ENCODE data around the gene CCDC102B. TPM values are rescaled to one million over a fixed set of nuclear protein-coding genes. Genes with fewer than 3 reads are reported as not detected.

CCDC102B gene
- total RNA-seq, 2 experiments from 2014 or later, result 1.4 to 1.6 TPM

DNA sequence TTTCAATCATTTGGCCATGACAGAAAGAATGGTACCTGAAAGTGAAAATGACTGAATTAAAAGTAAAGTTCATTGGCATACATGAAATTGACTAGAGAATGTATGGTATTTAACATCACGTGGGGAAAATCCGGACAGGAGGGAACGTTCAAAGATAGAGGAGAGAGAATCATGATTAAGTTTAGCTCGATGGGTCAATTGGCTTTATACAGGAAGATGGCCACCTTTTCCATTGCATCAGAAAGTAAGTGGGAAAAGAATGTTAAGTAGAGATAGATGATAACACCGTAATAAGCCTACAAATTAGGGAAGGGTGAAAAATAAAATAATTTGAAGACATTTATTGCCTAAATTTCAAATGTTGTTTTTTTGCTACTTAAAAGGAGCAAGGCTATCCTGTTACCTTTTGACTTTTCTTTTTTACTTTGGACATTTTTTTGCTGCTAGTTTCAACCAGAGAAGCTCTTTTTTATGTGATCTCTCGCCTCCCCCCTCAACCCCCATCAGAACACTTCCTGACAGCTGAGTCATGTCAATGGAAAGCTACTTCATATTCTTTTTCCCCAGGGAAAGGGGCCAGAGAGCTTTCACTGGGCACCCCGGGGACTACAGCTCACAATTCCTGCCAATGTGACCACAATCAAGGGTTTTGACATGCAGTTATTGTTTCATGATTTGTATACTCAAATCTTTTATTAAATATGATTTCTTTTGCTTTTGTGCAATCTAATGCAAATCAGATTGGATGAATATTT lies 767 bp upstream of the CCDC102B start:
- H3K27ac Mint-ChIP-seq, result no peak overlapping the region
- no peaks in the 10 kb centered on the region for H3K27me3 Mint-ChIP-seq
- no peaks in the 10 kb centered on the region for H3K9me3 Mint-ChIP-seq
- H3K4me1 Mint-ChIP-seq, result no peaks in the 10 kb centered on the region
- DNase-seq, result no peak
- H3K36me3 Mint-ChIP-seq, result no peaks in the 10 kb centered on the region
- no peak overlapping the region for H3K4me3 Mint-ChIP-seq

DNA sequence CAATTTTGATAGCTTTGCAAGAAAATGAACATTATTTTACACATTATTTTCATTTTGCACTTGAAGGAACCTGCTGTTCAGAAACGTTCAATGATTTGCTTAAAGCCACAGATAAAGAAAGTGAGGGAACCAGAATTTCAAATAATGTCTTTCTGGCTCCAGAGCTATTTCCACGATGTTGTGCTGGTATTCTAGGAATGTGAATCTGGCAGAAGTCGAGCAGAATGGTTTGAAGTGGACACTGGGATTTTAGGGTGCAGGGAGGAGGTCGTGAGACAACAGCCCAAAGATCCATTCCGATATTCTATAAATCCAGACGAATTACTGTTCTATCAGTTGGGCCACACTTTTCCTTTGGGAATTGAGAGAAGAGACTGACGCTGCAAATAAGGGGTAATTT lies 2.2 kb downstream of the CCDC102B start:
- Mint-ChIP-seq H3K4me3 (no peak overlapping the region), H3K4me1 (no peaks in the 10 kb centered on the region), H3K9me3 (no peaks in the 10 kb centered on the region), H3K27ac (no peak overlapping the region), H3K36me3 (no peaks in the 10 kb centered on the region), H3K27me3 (no peaks in the 10 kb centered on the region)
- DNase-seq, result no peak

DNA sequence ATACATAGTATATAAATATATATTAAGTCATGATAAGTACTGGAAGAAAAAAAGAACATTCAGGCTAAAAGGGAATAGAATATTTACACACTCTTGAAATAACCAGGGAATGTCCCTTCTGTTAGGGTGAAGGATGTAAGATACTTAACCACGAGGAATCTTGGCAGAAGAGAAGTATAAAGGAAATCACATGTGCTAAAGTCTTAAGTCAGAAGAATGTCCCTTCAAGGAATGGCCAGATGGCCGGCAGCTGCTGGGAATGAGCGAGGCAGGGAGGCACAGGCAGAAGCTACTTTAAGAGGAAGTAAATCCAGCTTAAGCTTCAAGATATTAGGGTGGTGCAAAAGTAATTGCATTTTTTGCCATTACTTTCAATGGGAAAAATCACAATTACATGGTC lies 5.5 kb downstream of the CCDC102B start:
- DNase-seq, result no peak
- H3K9me3 Mint-ChIP-seq, result no peaks in the 10 kb centered on the region
- no peaks in the 10 kb centered on the region for H3K27me3 Mint-ChIP-seq
- H3K4me1 Mint-ChIP-seq, result no peaks in the 10 kb centered on the region
- H3K27ac Mint-ChIP-seq, result no peak overlapping the region
- H3K4me3 Mint-ChIP-seq, result no peak overlapping the region
- no peaks in the 10 kb centered on the region for H3K36me3 Mint-ChIP-seq

DNA sequence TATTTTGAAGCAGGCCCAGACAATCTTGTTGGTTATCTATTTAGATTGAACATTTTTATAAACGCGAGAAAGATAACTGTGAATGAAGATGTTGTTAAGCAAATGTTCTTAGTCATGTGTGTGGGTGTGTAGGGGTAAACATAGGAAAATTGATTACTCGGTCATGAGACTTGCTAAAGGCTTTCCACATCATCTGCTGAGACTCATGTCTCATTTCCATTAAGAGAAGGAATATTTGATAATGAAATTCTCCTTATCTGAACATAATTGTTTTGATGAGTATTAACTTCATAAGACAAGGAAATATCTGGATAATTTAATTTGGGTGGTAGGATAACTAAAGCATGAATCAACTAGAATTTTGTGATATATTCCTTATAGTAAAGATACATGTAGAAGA lies 19.7 kb downstream of the CCDC102B start:
- no peaks in the 10 kb centered on the region for H3K4me1 Mint-ChIP-seq
- H3K4me3 Mint-ChIP-seq, result no peak overlapping the region
- H3K27ac Mint-ChIP-seq, result no peak overlapping the region
- H3K9me3 Mint-ChIP-seq, result no peaks in the 10 kb centered on the region
- no peaks in the 10 kb centered on the region for H3K27me3 Mint-ChIP-seq
- no peak for DNase-seq
- H3K36me3 Mint-ChIP-seq, result no peaks in the 10 kb centered on the region

DNA sequence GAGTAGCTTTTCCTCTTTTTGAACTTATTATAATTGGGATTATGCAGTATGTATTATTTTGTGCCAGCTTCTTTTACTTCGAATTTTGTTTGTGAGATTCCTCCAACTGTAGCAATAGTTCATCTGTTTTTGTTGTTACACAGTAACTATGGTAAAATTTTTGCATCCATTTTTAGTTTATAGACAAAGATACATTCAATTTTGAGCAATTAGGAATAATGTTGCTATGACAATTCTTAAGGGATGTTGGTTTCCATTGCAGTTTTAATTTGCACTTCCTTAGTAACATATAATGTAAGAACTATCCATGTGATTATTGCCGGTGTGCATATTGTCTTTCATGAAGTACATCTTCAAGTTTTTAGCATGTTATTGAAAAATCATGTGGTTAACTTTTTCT lies 20.7 kb downstream of the CCDC102B start:
- no peaks in the 10 kb centered on the region for H3K9me3 Mint-ChIP-seq
- H3K4me1 Mint-ChIP-seq, result no peaks in the 10 kb centered on the region
- H3K36me3 Mint-ChIP-seq, result no peaks in the 10 kb centered on the region
- H3K27me3 Mint-ChIP-seq, result no peaks in the 10 kb centered on the region
- H3K4me3 Mint-ChIP-seq, result no peak overlapping the region
- DNase-seq, result no peak
- no peak overlapping the region for H3K27ac Mint-ChIP-seq

DNA sequence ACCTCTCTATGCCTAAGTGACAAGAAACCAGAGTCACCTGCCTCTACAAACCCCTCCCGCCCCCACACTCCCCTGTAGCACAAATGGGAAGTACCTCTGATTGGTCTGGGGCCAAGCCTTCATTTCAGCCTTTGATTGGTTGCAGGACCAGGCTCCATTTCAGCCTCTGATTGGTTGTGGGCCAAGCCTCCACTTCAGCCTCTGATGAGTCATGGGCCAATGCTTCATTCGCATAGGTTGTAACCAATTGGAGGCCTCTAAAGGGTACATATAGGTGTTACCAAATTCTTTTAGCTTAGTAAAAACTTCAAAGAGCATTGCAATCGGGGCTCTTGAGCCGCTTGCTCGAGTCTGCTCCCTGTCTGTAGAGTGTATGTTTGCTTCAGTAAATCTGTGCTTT lies 25.0 kb downstream of the CCDC102B start:
- DNase-seq, result peak; percentile 2
- no peaks in the 10 kb centered on the region for H3K9me3 Mint-ChIP-seq
- H3K27me3 Mint-ChIP-seq, result no peaks in the 10 kb centered on the region
- H3K4me3 Mint-ChIP-seq, result no peak overlapping the region
- H3K36me3 Mint-ChIP-seq, result no peaks in the 10 kb centered on the region
- H3K27ac Mint-ChIP-seq, result no peak overlapping the region
- H3K4me1 Mint-ChIP-seq, result no peaks in the 10 kb centered on the region

DNA sequence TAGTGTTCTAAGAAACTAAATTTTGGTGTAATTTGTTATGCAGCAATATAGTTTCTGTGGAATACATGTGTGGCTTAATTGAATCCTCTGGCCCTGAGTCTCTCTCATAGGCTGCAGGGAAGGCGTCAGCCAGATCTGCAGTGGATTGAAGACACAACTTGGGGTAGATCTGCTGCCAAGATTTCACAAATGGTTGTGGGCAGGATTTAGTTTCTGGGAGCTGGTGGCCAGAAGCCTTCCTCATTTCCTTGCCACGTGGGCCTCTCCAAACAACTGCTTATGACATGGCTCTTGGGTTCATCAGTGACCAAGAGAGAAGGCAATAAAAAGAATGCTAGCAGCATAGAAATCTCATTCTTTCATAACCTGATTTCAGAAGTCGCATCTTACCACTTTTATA lies 28.2 kb downstream of the CCDC102B start:
- Mint-ChIP-seq H3K27ac (no peak overlapping the region), H3K36me3 (no peaks in the 10 kb centered on the region), H3K4me1 (no peaks in the 10 kb centered on the region), H3K4me3 (no peak overlapping the region), H3K9me3 (no peaks in the 10 kb centered on the region), H3K27me3 (no peaks in the 10 kb centered on the region)
- no peak for DNase-seq

DNA sequence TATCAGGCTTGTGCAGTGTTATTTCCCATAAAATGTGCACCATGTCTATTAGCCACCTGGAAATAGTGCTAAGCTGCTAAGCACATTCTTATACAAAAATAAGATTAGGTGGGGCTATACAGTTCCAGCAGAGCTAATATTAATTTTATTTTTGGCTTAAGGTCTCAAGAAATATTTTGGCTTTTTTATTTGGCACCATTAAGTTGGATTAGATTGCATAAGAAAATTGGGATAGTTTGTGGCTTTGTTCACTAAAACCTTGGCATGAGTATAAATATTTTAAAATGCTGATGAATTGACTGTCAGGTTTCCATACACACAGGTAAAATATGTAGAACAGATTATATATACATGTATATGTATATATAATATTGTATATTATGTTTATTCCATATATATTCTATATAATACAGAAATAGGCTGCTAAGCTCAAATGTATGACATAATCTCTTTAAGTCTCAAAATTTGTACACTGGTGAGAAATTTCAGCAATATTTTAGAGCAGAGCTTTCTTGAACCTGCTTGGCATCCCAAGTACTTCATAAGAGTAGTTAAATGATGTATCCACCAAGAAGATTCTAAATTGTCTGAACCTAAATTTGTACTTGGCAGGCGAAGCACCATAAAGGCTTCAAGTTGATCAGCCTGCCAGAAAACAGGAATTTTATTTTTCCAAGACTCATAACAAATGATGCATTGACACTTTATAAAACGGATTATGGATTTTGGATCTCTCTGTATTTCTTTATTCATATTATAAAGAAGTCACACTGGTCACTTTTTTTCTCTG lies 32.6 kb downstream of the CCDC102B start:
- Mint-ChIP-seq H3K27me3 (no peaks in the 10 kb centered on the region), H3K36me3 (no peaks in the 10 kb centered on the region), H3K4me3 (no peak overlapping the region), H3K4me1 (no peaks in the 10 kb centered on the region), H3K9me3 (no peaks in the 10 kb centered on the region), H3K27ac (no peak overlapping the region)
- DNase-seq, result no peak

DNA sequence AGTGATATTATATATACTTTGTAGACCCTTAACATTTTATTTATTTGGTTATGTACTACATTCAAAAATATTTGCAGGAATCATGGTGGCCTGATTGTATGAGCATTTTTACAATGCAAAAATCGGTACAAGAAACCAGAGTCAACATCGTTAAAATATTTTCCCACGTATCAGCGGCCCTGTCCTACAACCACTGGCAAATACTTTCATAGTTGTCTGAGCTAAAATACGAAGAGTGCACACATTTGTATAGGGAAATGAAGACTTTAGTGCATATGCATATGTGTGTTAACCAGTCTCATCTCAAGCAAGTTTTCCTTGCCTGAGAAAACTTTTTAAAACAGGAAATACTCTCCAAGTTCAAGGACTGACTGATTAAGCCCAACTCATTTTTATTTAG lies 35.9 kb downstream of the CCDC102B start:
- no peaks in the 10 kb centered on the region for H3K27me3 Mint-ChIP-seq
- H3K27ac Mint-ChIP-seq, result no peak overlapping the region

DNA sequence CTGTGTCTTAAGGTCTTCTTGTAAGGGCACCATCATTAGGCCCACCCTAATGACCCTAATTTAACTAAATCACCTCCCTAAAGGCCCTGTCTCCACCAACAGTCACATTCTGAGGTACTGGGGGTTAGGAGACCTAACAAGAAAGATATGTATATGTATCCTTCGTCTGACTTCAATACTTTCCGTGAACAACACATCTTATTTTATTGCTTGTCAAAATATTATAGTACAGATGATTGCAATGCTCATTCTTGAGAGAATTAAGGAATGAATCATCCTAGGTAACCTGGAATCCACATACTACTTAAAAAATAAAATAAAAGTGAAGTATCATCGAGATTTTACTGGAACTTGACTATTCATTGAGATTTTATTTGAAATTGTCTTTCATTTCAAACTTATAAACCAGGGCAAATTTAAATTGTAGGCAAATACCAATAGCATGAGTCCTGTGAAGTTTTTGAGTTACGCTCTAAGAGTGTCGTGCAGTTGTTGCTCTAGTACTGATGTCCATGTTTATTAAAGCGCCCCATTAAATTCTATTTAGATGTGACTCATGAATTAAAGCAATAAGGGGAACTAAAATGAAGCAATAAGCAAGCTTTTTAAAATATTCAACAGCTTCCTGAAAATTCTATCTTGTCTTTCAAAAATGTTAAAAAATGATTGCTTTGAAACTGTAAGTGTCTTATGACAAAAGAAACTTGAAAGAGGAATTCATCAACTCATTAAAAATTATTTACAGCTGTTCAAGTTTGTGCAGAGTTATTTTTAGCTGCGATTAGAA lies 40.0 kb downstream of the CCDC102B start:
- no peak for DNase-seq
- Mint-ChIP-seq H3K9me3 (no peaks in the 10 kb centered on the region), H3K27ac (no peak overlapping the region), H3K27me3 (no peaks in the 10 kb centered on the region), H3K4me3 (no peak overlapping the region), H3K4me1 (no peaks in the 10 kb centered on the region), H3K36me3 (no peaks in the 10 kb centered on the region)

More for the DNA sequence above, 35.9 kb downstream of the CCDC102B start:
- H3K9me3 Mint-ChIP-seq, result no peaks in the 10 kb centered on the region
- no peak overlapping the region for H3K4me3 Mint-ChIP-seq
- H3K4me1 Mint-ChIP-seq, result no peaks in the 10 kb centered on the region
- no peak for DNase-seq
- H3K36me3 Mint-ChIP-seq, result no peaks in the 10 kb centered on the region

DNA sequence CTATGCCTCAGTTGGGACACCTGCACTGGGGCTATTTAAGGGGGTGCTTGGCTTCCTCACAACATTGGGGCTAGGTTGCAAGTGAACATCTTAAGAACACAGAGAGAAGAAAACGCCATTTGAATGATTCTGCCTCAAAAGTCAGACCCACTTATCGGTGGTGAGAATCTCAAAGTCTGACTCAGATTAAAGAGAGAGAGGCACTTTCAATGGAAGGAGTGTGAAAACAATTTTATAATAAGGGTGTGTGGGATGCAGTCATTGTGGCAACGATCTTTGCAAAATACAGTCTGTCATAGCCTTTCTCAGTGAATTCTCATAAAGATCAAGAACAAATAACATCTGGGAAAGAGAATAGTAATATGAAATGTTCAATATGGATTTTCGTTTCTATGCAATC lies 41.8 kb downstream of the CCDC102B start:
- Mint-ChIP-seq H3K27me3 (no peaks in the 10 kb centered on the region), H3K4me1 (no peaks in the 10 kb centered on the region), H3K27ac (no peak overlapping the region), H3K4me3 (no peak overlapping the region), H3K36me3 (no peaks in the 10 kb centered on the region), H3K9me3 (no peaks in the 10 kb centered on the region)
- no peak for DNase-seq

DNA sequence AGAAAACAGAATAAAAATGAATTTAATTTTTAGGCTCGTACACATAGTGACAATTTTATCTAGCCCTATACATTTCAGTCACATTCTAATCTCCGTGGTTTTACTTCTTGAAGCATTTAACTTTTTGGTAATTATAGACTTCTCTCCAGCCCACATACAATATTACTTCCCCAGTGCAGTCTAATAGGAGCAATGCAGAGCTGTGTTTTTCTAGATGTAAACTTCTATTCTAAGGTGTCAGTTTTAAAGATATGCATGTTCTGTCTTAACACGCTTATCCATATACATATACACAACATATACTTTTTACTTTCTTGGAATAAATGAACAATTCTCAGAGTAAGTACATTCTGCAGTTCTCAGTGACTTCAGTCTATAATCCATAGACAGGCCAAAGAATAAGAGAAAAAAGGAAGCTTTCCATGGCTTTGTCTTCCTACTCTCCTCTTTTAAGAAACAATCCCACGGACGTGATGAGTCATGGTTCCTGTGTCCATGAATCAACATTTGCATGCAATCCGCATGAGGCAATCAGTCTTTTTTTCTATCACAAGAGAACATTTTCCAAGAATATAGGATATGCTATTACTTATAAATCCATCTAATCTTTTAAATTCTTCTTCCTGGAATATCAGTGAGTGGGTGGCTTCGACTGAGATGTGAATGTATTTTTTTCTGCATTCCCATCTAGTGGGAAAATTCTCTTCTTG lies 42.8 kb downstream of the CCDC102B start:
- H3K4me3 Mint-ChIP-seq, result no peak overlapping the region
- H3K27ac Mint-ChIP-seq, result no peak overlapping the region
- no peaks in the 10 kb centered on the region for H3K36me3 Mint-ChIP-seq
- H3K4me1 Mint-ChIP-seq, result no peaks in the 10 kb centered on the region
- no peaks in the 10 kb centered on the region for H3K27me3 Mint-ChIP-seq
- DNase-seq, result no peak
- H3K9me3 Mint-ChIP-seq, result no peaks in the 10 kb centered on the region

DNA sequence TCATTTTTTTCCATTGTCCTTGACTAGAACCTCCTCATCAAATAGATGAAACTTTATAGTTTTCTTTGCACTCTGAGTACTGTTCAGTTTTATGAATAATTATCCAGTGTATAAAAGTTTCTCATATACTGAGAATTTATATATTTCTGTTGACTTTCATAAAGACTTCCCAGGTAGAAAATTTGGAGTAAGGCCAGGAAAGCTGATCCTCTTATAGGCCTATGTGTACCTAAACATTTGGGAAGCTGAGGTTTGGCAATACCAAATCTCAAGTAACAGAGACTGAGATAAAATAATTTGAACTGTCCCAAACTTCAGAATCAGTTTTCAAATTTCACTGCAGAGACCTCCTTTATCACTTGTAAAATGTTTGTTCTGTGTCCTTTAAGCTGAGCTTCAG lies 43.4 kb downstream of the CCDC102B start:
- Mint-ChIP-seq H3K4me3 (no peak overlapping the region), H3K9me3 (no peaks in the 10 kb centered on the region), H3K27ac (no peak overlapping the region), H3K36me3 (no peaks in the 10 kb centered on the region), H3K27me3 (no peaks in the 10 kb centered on the region), H3K4me1 (no peaks in the 10 kb centered on the region)
- no peak for DNase-seq

DNA sequence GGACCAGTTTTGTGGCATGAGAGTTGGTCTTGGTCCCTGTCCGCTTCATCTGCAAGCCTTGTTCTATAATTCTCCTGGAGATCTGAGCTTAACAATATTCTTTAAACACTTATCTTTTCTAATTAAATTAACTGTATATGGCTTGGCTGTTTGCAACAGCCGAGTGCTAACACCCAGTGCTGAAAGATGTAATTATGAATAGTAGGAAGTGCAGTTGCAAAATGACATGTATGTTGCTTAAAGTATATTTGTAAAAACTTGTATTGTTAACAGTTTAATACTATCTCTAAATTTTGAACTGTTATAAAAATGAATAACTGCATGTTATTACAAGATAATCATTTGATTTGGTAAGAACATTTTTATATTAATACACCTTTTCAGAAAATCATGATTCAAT lies 45.1 kb downstream of the CCDC102B start:
- Mint-ChIP-seq H3K36me3 (no peaks in the 10 kb centered on the region), H3K27me3 (no peaks in the 10 kb centered on the region), H3K27ac (no peak overlapping the region), H3K4me3 (no peak overlapping the region), H3K4me1 (no peaks in the 10 kb centered on the region), H3K9me3 (no peaks in the 10 kb centered on the region)
- DNase-seq, result no peak
